H4 (cell line): ENCODE results near the gene ELFN2. TPM values are rescaled to one million over a fixed set of nuclear protein-coding genes. Genes with fewer than 3 reads are reported as not detected.
A peak's percentile ranks its signal among the peaks of the same experiment; 100 is the strongest.
"Not testable (repeated sequence)": the region's sequence is repeated elsewhere in the genome, so short reads cannot be mapped to it uniquely, and the experiment has no call there.

Experiments
- DNase-seq: peaks from one replicate; pipeline ENCODE4 v3.0.0-alpha.2; 2015; ENCODE audit warnings: low spot score
- total RNA-seq: library from RNA; depleted of rRNA; stranded (reverse); fragments of >200 nt; shearing (Covaris generic); gene quantifications from 2 replicates; pipeline ENCODE4 v1.2.3, GENCODE V29; 2014; rRNA removed

Gene ELFN2, protein sequence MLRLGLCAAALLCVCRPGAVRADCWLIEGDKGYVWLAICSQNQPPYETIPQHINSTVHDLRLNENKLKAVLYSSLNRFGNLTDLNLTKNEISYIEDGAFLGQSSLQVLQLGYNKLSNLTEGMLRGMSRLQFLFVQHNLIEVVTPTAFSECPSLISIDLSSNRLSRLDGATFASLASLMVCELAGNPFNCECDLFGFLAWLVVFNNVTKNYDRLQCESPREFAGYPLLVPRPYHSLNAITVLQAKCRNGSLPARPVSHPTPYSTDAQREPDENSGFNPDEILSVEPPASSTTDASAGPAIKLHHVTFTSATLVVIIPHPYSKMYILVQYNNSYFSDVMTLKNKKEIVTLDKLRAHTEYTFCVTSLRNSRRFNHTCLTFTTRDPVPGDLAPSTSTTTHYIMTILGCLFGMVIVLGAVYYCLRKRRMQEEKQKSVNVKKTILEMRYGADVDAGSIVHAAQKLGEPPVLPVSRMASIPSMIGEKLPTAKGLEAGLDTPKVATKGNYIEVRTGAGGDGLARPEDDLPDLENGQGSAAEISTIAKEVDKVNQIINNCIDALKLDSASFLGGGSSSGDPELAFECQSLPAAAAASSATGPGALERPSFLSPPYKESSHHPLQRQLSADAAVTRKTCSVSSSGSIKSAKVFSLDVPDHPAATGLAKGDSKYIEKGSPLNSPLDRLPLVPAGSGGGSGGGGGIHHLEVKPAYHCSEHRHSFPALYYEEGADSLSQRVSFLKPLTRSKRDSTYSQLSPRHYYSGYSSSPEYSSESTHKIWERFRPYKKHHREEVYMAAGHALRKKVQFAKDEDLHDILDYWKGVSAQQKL
- total RNA-seq, result 0.29 and 0.41 TPM in 2 replicates

DNA sequence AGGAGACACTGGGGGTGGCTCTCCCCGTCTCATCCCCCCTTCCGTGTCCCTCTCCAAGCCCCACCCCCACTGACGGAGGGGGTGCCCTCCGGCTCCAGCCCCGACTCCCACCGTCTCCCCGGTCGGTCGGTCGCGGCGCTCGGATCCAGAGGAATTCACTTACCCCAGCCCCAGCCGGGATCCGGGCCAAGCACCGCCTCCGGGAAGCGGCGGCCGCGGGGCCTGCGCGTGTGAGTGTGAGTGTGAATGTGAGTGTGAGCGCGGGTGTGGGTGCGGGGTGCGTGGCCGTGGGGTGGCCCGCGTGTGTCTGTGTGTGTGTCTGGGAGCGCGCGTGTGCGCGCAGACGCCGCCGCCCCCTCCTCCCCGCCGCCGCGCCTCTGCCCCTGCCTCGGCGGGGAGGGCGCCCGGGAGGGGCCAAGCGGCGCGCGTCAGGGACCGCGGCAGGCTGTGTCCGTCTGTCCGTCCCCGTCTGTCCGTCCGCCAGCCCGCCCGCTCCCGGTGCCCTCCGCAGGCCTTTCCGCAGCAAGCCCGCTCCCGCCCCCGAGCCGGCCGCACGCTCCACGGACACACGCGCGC lies at the start of gene ELFN2:
TSS of gene ELFN2 (minus strand) at position 345 of the 576 bp plus-strand sequence. CDS start 51,945 bp downstream, outside the sequence.
- DNase-seq, result no peak

DNA sequence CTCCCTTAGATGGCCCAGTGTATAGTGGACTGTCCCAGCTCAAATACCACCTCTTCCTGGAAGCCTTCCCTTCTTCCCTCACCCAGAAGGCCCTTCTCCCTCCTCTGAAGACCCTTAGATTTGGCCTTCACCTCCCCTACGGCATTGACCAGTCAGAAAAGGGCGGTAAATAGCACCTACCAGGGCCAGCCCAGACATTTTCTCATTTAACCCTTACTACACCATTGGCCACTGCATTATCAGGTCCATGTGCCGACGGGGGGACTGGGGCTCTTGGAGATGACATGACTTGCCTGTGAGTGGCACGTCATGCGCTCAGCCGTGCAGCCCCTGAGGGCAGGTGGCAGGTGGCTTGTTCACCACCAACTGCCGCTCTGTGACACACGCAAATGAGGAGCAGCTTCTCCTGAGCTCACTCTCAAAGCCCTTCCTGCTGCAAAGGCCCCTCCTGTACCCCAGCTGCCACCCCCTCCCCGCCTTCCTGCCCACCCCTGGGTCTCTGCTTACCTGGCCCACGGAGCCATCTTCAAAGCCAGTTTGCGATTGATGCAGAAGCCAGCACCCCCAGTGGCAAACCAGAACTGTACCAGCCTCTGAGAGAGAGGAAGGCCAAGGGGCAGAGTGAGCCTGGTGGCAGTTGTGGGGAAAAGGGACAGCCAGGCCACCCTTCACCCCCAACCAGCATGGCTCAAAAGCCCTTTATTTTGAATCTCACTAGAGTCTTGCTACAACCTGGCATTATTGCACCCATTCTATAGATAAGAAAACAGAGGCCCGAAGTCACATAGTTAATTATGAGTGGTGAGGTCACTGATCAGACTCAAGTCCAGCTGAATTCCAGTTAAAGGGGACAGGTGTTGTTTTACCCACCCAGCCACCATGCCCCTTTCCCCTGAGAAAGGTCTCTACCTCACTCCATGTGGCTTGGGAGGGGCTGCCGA lies 49.4 kb upstream of the ELFN2 start:
- DNase-seq, result no peak

DNA sequence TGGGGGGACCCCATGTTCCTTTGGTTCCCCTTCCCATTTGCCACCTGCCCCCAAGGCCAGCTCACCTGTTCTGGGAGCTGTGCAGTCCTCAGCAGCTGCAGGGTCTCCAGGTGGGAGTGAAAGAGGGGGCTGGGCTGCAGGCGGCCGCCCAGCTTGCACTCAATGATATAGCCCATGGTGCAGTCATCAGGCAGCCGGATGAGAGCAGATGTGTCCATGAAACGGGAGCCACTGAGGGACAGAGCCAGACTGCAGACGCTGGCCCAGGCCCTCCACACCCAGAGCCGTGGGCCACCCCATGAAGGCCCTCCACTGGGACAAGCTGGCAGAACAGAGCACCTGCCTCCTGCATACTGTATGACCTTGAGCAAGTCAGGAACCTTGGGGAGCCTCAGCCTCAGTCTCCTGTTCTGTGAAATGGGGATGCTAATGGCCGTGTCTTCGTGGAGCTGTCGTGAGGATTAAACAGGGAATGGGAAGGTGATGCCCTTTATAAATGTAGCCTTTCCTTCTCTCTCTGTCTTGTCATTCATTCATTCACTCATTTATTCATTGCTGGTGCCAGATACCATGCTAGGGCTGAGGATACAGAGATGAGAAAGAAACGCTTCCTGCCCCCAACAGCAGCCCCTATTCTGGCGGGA lies 47.3 kb upstream of the ELFN2 start:
- no peak for DNase-seq

DNA sequence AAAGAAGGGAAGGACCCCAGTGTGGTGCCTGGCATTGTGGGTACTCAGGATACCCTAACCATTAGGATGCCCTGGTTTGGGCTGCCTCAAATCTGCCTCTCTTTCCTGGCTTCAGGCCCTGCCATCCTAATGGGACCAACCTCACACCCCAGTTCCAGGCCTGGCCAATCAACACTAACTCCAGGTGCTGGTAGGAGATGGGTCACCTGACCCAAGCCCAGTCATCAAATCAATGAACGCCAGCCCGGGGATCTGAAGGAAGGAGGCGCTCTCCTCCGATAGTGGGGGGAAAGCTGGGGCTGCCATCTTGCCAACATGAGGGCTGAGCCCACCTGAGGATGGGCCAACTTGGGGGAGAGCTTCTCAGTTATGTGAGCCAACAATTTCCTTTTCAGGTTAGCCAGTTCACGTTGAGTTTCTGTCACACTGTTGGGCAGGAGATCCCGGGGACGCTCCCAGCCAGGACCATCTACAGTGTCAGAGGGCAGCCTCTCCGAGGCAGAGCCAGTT lies 46.2 kb upstream of the ELFN2 start:
- no peak for DNase-seq

DNA sequence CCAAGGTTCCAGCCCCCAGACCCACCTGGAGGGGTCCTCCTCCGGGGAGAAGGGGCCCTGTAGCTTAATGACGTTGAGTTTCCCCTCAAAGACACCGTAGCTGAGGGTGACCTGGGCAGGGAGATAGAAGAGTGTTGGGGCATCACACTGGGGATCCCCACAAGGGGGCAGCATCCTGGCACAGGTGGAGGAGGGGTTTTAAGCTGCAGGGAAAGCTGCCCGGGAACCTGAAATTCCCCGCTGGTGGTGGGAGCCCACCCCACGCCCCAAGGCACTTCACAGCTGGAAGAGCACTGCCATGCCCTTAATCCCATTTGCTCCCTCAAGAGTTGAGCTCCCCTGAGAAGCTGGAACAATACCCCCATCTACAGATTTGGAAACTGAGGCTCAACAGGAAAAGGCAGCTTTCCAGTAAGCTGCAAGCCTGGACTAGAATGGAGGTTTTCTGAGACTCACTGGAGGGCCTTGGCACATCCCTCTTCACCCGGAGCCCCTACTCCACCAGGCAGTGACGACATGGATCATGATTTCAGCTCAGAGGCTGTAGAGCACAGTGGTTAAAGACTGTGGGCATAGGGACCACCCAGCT lies 45.2 kb upstream of the ELFN2 start:
- DNase-seq, result no peak

DNA sequence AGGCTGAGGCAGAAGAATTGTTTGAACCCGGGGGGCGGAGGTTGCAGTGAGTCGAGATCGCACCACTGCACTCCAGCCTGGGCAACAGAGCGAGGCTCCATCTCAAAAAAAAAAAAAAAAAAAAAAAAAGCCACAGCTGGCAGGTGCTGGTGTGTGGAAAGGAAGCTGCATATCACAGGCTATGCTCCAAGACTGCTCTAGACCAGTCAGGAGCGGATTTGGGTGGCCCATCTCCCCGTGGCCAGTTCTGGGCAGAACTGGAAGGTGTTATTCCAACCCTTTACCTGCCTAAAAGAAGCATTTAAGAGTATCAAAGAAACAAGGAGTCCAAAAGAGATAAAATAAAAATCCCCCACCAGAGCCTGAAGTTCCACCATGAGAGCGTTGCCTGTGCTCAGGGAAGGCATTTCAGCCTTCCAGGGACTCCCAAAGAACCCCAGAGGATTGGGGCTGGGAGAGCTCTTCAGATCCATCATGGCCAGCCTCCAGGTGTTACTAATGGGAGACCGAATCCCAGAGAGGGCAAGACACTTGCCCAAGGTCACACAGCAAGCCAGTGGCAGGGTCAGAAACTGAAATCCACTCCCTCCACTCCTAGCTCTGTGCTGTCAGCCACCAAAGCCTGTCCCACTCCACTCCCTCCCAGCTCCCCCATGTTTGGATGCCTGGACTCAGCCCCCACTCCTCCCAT lies 44.6 kb upstream of the ELFN2 start:
- DNase-seq, result no peak

DNA sequence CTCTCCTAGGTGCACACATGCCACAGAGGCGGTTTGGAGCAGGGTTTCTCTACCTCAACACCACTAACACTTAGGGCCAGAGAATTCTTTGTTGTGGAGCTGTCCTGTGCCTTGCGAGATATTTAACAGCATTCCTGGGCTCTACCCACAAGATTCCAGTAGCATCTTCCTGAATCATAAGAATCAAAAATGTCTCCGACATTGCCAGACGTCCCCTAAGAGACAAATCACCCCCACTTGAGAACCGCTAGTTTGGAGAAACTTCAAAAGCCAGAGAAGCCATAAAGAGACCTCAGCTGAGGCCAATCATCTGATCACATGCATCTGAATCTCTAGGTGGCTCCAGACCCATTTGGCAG lies 42.8 kb upstream of the ELFN2 start:
- no peak for DNase-seq

DNA sequence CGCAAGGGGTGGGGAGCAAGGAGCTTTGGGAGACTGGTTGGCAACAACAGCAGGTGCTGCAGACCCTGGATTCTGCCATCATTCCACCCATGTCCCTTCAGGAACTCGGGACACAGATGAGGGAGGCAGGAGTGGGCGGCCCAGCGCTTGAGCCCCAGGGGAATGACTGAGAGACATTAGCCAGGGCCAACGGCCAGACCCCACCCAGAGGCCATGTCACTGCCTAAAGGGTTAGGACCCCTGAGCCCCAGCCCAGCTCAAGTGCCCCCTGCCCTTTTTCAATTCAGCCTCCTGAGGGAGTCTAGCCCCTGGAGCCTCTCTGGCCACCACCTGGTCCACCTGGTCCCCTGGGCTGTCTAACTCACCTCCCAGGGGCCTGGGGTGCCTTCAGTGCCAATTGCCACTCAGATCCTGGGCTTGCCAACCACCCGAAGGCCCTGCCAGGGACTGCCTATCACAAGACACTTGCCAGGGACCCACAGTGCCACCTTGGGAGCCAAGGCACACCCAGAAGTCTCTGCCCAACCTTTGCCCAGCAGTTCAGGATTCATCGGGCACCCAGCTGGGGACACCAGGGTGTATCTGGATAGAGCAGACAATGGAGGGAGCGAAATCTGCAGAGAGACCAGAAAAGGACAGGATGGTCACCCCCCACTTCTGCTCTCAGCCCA lies 42.3 kb upstream of the ELFN2 start:
- no peak for DNase-seq

DNA sequence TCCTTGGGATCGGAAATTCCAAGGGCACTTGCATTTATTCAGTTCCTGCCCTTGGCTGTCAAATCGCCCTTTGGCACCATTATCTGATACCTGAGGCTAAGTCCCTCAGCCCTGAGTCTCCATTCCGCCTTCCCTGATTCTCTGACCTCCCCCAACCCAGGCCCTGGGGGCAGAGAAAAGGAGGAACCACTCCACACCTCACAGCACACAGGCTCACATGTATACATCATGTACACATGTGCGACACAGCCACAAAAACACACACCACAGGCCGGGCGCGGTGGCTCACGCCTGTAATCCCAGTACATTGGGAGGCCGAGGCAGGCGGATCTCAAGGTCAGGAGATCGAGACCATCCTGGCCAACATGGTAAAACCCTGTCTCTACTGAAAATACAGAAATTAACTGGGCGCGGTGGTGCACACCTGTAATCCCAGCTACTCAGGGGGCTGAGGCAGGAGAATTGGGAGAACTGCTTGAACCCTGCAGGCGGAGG lies 41.0 kb upstream of the ELFN2 start:
- not testable (repeated sequence) for DNase-seq

DNA sequence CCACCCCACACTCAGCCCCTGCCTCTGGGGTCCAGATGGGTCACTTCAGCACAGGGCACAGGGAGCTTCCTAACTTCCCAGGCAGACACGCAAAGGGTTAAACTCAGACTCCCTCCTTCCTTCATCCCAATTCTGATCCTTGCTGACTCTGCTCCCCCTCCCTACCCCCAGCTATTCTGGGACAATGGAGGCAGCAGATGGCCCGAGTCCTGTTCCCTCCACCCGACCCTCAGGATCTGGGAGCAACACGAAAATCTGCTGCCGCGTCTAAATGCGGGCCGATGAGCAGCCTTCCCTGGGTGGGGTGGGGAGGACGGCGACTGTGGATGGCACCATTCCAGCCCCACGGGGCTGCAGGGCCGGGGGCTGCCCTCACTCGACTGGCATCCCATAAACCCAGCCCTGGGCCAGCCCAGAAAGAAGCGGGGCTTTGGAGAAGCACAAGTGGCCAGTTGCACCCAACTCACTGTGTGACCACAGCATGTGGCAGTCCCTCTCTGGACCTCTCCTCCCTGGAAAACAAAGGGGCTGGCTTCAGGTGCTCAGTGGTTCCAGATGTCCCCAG lies 40.2 kb upstream of the ELFN2 start:
- DNase-seq, result no peak

DNA sequence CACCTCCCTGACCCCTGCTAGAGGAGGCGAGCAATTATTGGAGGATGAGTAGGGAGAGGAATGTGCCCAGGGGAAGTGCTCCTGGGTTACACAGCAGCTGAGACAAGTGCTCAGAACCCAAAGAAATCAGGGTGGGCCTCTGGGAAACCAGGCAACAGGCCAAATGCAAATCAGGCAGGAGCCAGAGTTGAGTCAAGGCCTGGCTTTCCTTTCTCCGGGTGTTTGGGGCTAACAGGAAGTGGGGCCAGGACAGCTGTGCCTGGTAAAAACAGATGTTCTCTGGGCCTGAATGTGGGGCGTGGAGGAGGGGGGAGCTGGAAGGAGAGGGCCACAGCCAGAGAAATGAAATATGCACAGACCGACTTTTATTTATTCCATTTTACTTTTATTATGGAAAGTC lies 36.9 kb upstream of the ELFN2 start:
- no peak for DNase-seq

DNA sequence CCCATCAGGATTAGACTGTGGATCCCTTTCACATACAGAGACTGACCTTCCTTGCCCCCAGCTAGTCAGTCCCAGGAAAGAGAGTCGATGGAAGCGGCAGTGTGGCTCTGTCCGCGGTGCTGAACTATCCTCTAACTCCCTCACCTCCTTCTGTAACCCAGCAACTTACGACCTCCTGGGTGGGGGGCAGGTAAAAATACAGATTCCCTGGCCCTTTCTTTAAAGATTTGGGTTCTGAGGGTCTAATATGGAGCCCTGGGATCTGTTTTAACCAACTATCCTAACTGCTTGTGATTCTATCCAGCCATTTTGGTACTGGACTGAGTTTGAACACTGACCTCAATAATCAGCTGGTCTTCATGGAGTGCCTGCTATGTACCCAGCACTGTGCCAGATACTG lies 35.7 kb upstream of the ELFN2 start:
- DNase-seq, result no peak

DNA sequence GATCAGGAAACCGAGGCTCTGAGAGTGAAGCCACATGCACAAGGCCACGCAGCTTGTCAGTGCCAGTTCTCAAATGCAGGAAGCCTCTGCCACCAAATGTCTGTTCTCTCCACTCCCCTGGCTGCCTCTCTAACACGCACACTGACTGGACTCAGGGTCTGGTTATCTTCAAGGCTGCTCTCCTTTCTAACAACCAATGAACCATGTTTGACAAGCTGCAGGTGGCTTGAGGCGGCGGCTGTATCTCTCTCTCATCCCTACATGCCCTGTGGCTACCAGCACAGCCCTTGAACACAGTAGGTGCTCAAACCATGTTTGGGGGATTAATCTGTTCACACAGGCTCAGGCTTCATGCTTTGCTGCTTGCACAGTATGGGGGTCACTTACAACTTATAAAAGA lies 35.2 kb upstream of the ELFN2 start:
- no peak for DNase-seq

DNA sequence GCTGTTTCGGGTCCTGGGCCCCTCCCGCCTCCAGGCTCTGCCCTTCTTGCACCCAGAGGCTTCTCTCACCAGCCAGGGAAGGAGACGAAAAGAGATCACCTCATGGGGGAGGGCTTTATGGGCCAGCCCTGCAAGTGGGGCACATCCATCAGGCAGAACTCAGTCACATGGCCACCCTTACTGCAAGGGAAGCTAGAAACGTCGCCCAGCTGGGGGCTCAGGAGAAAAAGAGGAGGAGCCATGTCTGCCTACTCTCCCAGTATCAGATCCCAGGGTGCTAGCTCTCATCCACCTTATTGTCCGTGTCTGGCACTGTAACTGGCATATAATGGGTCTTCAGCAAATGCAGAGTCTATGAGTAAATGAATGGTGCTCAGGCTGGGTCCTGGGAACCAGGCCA lies 34.7 kb upstream of the ELFN2 start:
- no peak for DNase-seq

DNA sequence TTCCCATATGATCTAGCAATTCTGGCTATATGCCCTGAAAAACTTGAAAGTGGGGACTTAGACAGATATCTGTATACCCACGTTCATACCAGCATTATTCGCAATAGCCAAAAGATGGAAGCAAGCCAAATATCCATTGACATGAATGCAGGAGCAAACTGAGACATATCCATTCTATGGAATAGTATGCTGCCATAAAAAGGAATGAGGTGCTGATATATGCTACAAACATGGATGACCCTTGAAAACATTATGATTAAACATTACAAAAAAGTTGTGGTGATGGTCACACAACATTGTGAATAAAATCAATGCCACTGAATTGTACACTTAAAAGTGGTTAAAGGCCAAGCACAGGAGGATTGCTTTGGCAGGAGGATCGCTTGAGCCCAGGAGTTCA lies 33.4 kb upstream of the ELFN2 start:
- DNase-seq, result no peak

DNA sequence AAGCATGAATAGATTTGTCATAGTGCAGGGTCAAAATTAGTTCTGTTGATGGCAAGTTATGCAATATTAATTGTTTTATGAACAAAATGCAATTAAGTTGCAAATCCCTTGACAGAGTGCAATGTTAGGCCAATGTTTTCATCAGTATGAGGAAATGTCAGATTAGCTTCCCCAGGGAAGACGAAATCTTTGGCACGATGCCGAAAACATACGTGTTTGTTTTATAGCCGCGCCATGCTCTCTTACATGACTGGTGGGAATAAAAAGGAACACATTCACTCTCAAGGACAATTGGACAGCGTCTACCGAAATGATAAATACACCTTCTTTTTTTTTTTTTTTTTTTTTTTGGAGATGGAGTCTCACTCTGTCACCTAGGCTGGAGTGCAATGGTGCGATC lies 31.9 kb upstream of the ELFN2 start:
- no peak for DNase-seq

DNA sequence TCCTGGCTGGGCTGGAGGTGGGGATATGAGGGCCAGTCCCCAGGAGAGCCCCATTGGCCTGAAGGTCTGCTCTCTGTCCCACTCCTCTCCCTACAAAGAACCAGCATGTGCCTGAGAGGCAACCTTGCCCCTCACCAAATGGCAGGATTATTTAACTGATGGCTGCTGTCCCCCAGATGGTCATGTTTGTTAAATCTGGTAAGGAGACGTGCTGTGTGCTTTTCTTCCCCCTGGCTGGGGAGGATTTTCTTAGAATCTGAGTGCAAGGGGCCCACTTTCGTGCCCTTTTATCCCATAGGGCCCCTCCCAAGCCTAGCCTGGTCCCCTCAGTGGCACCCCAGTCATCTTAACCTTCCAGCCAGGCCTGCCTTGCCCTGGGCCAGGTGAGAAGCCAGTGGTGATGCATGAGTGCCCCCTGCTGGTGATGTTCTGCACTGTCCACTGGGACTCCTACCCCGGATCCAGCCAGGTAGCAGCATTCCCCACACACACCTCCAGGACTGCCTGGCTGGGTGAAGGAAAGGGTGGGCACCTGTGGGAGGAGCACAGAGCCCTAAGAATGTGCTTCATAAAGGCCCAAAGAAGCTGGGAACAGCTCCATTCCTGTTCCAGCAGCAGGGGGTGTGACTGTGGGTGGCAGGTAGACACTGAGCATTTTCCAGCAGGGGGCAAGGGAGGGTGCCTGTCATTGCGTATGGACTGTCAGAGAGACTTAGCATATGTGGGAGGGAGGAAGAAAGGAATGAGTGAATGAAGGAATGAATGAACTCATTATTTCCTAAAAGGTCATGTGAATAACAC lies 30.0 kb upstream of the ELFN2 start:
- peak; percentile 56 for DNase-seq

DNA sequence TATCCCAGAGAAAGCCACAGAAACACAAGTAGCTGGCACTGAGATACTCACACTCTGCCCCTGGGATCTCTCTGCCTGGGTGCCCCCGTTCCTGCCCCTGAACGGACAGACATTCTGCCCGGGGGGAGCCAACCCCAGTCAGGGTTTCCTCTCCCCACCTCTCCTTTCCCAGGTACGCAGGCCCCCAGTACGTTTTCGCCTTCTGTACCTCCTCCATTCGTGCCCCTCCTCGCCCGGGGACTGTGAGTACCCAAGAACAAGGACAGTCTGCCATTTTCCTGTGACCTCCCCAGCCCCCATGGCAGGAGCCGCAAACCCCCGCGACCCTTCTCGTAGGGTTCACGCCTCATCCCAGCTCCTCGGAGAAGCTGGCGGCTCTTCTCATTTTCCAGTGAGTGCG lies 29.1 kb upstream of the ELFN2 start:
- no peak for DNase-seq
